ENCODE data around the gene TAS1R2. TPM values are rescaled to one million over a fixed set of nuclear protein-coding genes. Genes with fewer than 3 reads are reported as not detected.
A peak's percentile ranks its signal among the peaks of the same experiment; 100 is the strongest.

TAS1R2 gene
- total and polyA plus RNA-seq, 2 of the 4 experiments (the other 2 are of a cell fraction) = not detected

GRCh38 chr1:18903291-18903756 is 43.9 kb upstream of the TAS1R2 start:
- in situ Hi-C loops (cut with MboI; ENCODE audit: low sequenced_read_pairs) = no loop called here

More at GRCh38 chr1:18903291-18903756, 43.9 kb upstream of the TAS1R2 start:
- intact Hi-C loops (cut with micrococcal nuclease) = no loop called here
- no peak overlapping the region for H3K14ac ChIP-seq (replicated peaks; ENCODE audit: low read depth, low read length)
- no peaks in the 10 kb centered on the region for H3K9me3 ChIP-seq (ENCODE audit: control insufficient read depth, insufficient read depth, low read length)
- H4K20me1 ChIP-seq (ENCODE audit: insufficient read depth, low read length) = peaks cover 3% of the 10 kb centered on the region; the same call in 1 of the 2 replicates
- no peak overlapping the region for H3K18ac ChIP-seq (ENCODE audit: low read depth, low read length)
- H3K4me2 ChIP-seq (ENCODE audit: low read depth, low read length) = peak overlapping the region; percentile 75
- 61% methylated on average over 3 of the region's 8 CpGs; no CpG with 5 or more reads in 1 of the 2 experiments for WGBS, 2 experiments (ENCODE audit: extremely low coverage in 2 of 2, insufficient read length in 1 of 2)
- CTCF ChIA-PET = interaction anchor here (3.0 kb wide), 1 partner anchor 9 kb away, joined by 14 read pairs; no protein-coding TSS in a partner anchor
- no peak overlapping the region for H2BK5ac ChIP-seq (ENCODE audit: low read depth, low read length, poor library complexity, severe bottlenecking)
- H4K91ac ChIP-seq (ENCODE audit: insufficient read depth, low read depth, low read length) = no peak overlapping the region
- H3K27ac ChIP-seq (ENCODE audit: insufficient read depth, low read length) = no peak overlapping the region
- no peaks in the 10 kb centered on the region for H3K27me3 ChIP-seq (ENCODE audit: control insufficient read depth, insufficient read depth, low read length)
- H3K9ac ChIP-seq (ENCODE audit: low read depth, low read length) = no peak overlapping the region
- H3K23ac ChIP-seq (ENCODE audit: low read depth, low read length) = no peak overlapping the region
- no peak for ATAC-seq (ENCODE audit: low read depth)
- no peaks in the 10 kb centered on the region for H3K9me1 ChIP-seq (ENCODE audit: insufficient read depth, low read length)
- H2AK9ac ChIP-seq (replicated peaks; ENCODE audit: low read depth, low read length, poor library complexity) = no peak overlapping the region
- BruUV-seq (replicated peaks) = no TSS peak
- POLR2A ChIA-PET (ENCODE audit: unreplicated experiment) = no interaction called here
- peak overlapping the region; percentile 97 for H2AFZ ChIP-seq (replicated peaks; ENCODE audit: low read length, poor library complexity)
- no peak overlapping the region for H2BK20ac ChIP-seq (ENCODE audit: low read depth, low read length)
- no peak overlapping the region for H4K5ac ChIP-seq (ENCODE audit: low read depth, low read length)
- H2BK15ac ChIP-seq (ENCODE audit: low read depth, low read length) = no peak overlapping the region
- H3K79me1 ChIP-seq (ENCODE audit: low read depth in 1 of 2, low read length in 2 of 2) = peaks cover 0 to 10% of the 10 kb centered on the region in 2 experiments; a peak in 1 of 4 replicates
- H3K56ac ChIP-seq (ENCODE audit: extremely low read depth, insufficient read depth, low read length) = no peak overlapping the region
- DNase-seq = no peak
- dilution Hi-C loops (cut with HindIII; ENCODE audit: low sequenced_read_pairs, unreplicated experiment) = no loop called here
- no peak overlapping the region for H2BK120ac ChIP-seq (ENCODE audit: low read depth, low read length)
- H2AK5ac ChIP-seq (ENCODE audit: low read depth, low read length) = no peak overlapping the region
- TF ChIP-seq CTCF (conservative IDR thresholded peaks at IDR 0.05; ENCODE audit: low read depth, low read length) (no peak), MAZ (IDR thresholded peaks at IDR 0.05; ENCODE audit: borderline replicate concordance, low read depth, low read length) (no peak), MXI1 (IDR thresholded peaks at IDR 0.05; ENCODE audit: borderline replicate concordance, low read depth, low read length) (no peak), CEBPB (IDR thresholded peaks at IDR 0.05; ENCODE audit: low read depth, low read length) (no peak), RCOR1 (IDR thresholded peaks at IDR 0.05; ENCODE audit: insufficient replicate concordance, low read length) (no peak), SMC3 (IDR thresholded peaks at IDR 0.05; ENCODE audit: low read depth, low read length) (no peak), CHD1 (IDR thresholded peaks at IDR 0.05; ENCODE audit: low read depth, low read length) (no peak), MAFK (IDR thresholded peaks at IDR 0.05; ENCODE audit: low read depth, low read length) (no peak), USF2 (IDR thresholded peaks at IDR 0.05; ENCODE audit: low read depth, low read length) (no peak), RAD21 (IDR thresholded peaks at IDR 0.05; ENCODE audit: low read length) (no peak), RFX5 (IDR thresholded peaks at IDR 0.05; ENCODE audit: low read depth, low read length) (no peak), FOS (IDR thresholded peaks at IDR 0.05; ENCODE audit: low read depth, low read length) (no peak), ELK1 (IDR thresholded peaks at IDR 0.05; ENCODE audit: borderline replicate concordance, low read depth, low read length) (no peak), POLR2A (IDR thresholded peaks at IDR 0.05; ENCODE audit: low read depth, low read length) (no peak), BHLHE40 (IDR thresholded peaks at IDR 0.05; ENCODE audit: low read depth, low read length) (no peak)
- H3K4ac ChIP-seq (ENCODE audit: low read depth, low read length) = no peak overlapping the region
- H3K4me3 ChIP-seq (ENCODE audit: insufficient read depth, low read depth, low read length) = peak overlapping the region; percentile 55
- H3K36me3 ChIP-seq (ENCODE audit: control insufficient read depth, insufficient read depth, low read length) = peaks cover 6% of the 10 kb centered on the region; the same call in 1 of the 2 replicates
- no peak overlapping the region for H4K8ac ChIP-seq (ENCODE audit: low read depth in 2 of 2, low read length in 2 of 2)
- peaks cover 2% of the 10 kb centered on the region for H3K4me1 ChIP-seq (ENCODE audit: control insufficient read depth, insufficient read depth, low read length)
